HEK293T (cell line): ENCODE measurements around the gene COL23A1.

Experiments
- BHLHE40 ChIP-seq: fragments of 450-650 bp; IDR thresholded peaks from 2 replicates; pipeline ENCODE4 v1.6.1; 2016; ENCODE audit warnings: mild to moderate bottlenecking, moderate library complexity, borderline replicate concordance
- CTBP1 ChIP-seq: fragments of 450-650 bp; IDR thresholded peaks from 2 replicates; pipeline ENCODE4 v1.6.1; 2016; ENCODE audit warnings: borderline replicate concordance
- ELF4 ChIP-seq: fragments of 450-650 bp; IDR thresholded peaks from 2 replicates; pipeline ENCODE4 v1.6.1; 2017; ENCODE audit warnings: antibody characterized with exemption
- FOXA1 ChIP-seq: fragments of 450-650 bp; IDR thresholded peaks from 2 replicates; pipeline ENCODE4 v1.6.1; 2016; ENCODE audit warnings: mild to moderate bottlenecking

DNA sequence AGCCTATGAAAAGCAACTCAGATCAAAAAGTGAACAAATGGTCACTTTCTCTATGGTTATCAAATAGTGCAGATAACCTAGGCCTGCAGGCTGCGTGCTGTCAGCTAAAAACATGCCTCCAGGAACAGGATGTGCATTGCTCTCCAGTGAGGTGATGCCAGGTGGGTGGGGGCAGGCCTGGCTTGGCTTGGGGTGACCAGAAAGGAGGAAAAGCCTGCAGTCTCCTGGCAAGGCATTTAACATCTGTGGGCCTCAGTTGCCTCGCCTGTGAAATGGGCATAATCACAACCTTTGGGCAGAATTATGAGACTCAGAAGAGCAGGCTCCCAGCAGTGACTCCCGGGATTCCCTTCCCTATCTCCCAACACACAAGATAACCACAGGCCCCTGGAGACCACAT lies 135.9 kb downstream of the COL23A1 start:
- TF ChIP-seq CTBP1 (no peak), BHLHE40 (no peak), ELF4 (no peak), FOXA1 (no peak)
